NCI-H526 (cell line): ENCODE results near the gene FAM221A.
"Not testable (repeated sequence)": the region's sequence is repeated elsewhere in the genome, so short reads cannot be mapped to it uniquely, and the experiment has no call there.

Source experiments
- DNase-seq, 2 experiments: peaks; one replicate each; lab custom pipeline; 2025; lab: John Stamatoyannopoulos, UW

FAM221A gene

GRCh38 chr7:23679898-23680413 is at the start of gene FAM221A:
FAM221A (plus strand) TSS chr7:23680199; CDS start chr7:23680219, 20 bp downstream.
- DNase-seq = peak; percentile 72 to 95

- no peak for DNase-seq
These were observed 46.6 kb upstream of the FAM221A start for GRCh38 chr7:23633417-23633816.

- no peak for DNase-seq
These were observed 34.2 kb upstream of the FAM221A start for GRCh38 chr7:23645822-23646221.

- no peak for DNase-seq
These were observed 26.1 kb upstream of the FAM221A start for GRCh38 chr7:23653942-23654341.

GRCh38 chr7:23654508-23654907 is 25.5 kb upstream of the FAM221A start:
- DNase-seq = peak in 1 of 2 experiments; percentile 38

GRCh38 chr7:23655433-23655832 is 24.6 kb upstream of the FAM221A start:
- no peak for DNase-seq

GRCh38 chr7:23658831-23659427 is 21.1 kb upstream of the FAM221A start:
- no peak for DNase-seq

GRCh38 chr7:23661385-23661784 is 18.6 kb upstream of the FAM221A start:
- DNase-seq = no peak

GRCh38 chr7:23662124-23662983 is 17.6 kb upstream of the FAM221A start:
- no peak for DNase-seq

- DNase-seq = no peak
These were observed 17.1 kb upstream of the FAM221A start for GRCh38 chr7:23662984-23663313.

- DNase-seq = no peak
These were observed 15.9 kb upstream of the FAM221A start for GRCh38 chr7:23664122-23664521.

- no peak for DNase-seq
These were observed 8.0 kb upstream of the FAM221A start for GRCh38 chr7:23672033-23672432.

- peak; percentile 80 to 91 for DNase-seq
These were observed 711 bp downstream of the FAM221A start for GRCh38 chr7:23680414-23681405.

GRCh38 chr7:23684041-23684440 is 4.0 kb downstream of the FAM221A start:
- DNase-seq = not testable (repeated sequence)

- DNase-seq = no peak
These were observed 5.7 kb downstream of the FAM221A start for GRCh38 chr7:23685731-23686130.

- DNase-seq = no peak
These were observed 7.0 kb downstream of the FAM221A start for GRCh38 chr7:23687011-23687410.

- DNase-seq = no peak
These were observed 9.2 kb downstream of the FAM221A start for GRCh38 chr7:23689165-23689564.

- no peak for DNase-seq
These were observed 11.3 kb downstream of the FAM221A start for GRCh38 chr7:23691320-23691719.

GRCh38 chr7:23693224-23693623 is 13.2 kb downstream of the FAM221A start:
- DNase-seq = no peak

GRCh38 chr7:23696916-23697441 is 17.0 kb downstream of the FAM221A start:
- peak in 1 of 2 experiments; percentile 80 for DNase-seq

- DNase-seq = no peak
These were observed 18.8 kb downstream of the FAM221A start for GRCh38 chr7:23698822-23699221.

- peak in 1 of 2 experiments; percentile 10 for DNase-seq
These were observed 20.0 kb downstream of the FAM221A start for GRCh38 chr7:23700046-23700445.
